Measurements from ENCODE around the gene PPP1R13L.
"Not testable (repeated sequence)": the region's sequence is repeated elsewhere in the genome, so short reads cannot be mapped to it uniquely, and the experiment has no call there.

The PPP1R13L gene

DNA sequence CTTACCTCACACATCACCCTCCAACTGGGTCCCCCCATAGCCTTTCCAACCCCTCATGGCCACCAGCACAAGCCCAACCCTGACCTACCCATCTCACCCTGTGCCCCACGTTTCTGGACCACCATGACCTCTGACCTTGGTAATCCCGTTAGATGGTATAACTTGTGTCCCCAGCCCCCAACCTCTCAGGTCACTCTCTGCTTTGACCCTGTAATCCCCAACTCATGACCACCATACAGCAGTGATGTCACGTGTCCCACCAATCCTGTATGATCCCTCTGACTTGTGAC is 55.8 kb downstream of the PPP1R13L start:
- DNase-seq (ENCODE audit: extremely low read depth in 1 of 2, low read depth in 1 of 2) = no peak

DNA sequence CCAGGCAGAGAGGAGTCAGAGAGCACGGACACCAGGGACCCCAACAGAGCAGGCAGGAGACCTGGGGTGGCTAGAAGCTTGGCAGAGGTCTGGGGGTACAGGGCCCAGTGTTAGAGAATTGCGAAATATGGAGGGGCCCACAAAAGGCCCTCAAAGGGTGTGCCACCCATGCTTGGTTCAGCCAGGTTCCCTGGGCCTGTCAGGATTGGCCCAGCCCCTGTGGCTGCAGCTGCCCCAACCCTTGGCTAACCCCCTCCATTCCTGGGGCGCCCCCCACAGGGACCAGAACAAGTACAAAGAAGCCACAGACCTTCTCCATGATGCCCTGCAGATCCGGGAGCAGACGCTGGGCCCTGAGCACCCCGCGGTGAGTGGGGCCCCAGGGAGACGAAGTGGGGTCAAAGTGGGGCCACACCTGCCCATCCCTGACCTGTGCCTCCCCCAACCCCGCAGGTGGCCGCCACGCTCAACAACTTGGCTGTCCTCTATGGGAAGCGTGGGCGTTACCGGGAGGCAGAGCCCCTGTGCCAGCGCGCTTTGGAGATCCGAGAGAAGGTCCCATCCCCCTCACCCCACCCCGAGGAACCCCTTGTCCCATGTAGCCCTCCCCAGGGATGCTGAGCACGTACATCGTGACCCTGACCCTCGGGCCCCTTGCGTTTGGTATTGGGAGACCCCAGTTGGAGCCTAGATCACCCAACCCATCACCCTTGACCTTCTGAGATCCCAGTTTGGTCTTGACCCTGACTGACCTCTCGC is 56.3 kb downstream of the PPP1R13L start:
- no peak for DNase-seq (ENCODE audit: extremely low read depth in 1 of 2, low read depth in 1 of 2)

DNA sequence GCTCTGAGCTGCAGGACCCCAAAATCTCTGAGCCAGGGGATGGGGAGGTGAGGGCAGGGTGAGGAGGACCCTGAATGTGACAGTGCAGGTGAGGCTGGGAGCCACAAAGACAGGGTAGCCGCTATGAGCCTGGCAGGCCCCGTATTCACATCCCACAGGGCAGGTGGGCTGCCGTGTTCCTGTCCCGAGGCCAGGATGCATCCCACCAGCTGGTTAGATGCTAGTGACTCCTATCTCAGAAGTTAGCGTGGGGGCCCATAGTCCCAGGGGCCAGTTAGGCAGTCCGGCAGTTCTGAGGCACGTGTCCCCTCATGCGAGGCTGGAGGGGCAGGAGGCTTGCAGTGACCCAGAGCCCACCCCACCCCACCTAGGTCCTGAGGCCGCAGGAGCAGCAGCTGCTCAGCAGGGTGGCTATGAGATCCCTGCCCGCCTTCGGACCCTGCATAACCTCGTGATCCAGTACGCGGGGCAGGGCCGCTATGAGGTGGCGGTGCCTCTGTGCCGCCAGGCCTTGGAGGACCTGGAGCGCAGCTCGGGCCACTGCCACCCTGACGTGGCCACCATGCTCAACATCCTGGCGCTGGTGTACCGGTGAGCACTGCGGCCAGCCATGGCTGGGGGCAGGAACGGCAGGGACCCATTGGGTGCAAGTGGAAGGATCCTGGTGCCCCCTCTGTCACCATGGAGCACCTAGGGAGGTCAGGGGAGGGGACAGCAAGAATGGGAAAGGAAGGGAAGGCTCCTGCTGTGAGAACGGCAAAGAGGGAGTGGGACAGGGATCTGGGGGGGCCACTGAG is 57.1 kb downstream of the PPP1R13L start:
- DNase-seq (ENCODE audit: extremely low read depth in 1 of 2, low read depth in 1 of 2) = no peak

DNA sequence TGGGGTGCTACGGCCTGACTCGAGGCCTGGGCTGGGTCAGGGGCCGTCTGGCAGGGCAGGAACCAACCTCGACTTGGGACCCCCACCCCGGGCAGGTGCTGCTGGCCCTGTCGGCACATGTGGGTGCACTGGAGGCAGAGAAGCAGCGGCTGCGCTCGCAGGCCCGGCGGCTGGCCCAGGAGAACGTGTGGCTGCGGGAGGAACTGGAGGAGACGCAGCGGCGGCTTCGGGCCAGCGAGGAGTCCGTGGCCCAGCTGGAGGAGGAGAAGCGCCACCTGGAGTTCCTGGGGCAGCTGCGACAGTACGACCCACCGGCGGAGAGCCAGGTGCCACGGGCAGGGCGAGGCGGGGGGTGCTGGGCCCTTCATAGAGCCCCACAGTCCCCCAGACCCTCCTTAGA is 58.4 kb downstream of the PPP1R13L start:
- DNase-seq (ENCODE audit: extremely low read depth in 1 of 2, low read depth in 1 of 2) = no peak

DNA sequence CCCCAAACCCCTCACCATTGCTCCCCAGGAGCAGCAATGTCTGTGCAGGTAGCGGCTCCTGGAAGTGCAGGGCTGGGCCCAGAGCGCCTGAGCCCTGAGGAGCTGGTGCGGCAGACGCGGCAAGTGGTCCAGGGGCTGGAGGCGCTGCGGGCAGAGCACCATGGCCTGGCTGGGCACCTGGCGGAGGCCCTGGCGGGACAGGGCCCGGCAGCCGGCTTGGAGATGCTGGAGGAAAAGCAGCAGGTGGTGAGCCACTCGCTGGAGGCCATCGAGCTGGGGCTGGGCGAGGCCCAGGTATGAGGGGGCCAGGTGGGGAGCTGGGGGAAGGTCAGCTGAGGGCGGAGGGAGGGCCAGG is 59.4 kb downstream of the PPP1R13L start:
- DNase-seq (ENCODE audit: extremely low read depth in 1 of 2, low read depth in 1 of 2) = no peak

DNA sequence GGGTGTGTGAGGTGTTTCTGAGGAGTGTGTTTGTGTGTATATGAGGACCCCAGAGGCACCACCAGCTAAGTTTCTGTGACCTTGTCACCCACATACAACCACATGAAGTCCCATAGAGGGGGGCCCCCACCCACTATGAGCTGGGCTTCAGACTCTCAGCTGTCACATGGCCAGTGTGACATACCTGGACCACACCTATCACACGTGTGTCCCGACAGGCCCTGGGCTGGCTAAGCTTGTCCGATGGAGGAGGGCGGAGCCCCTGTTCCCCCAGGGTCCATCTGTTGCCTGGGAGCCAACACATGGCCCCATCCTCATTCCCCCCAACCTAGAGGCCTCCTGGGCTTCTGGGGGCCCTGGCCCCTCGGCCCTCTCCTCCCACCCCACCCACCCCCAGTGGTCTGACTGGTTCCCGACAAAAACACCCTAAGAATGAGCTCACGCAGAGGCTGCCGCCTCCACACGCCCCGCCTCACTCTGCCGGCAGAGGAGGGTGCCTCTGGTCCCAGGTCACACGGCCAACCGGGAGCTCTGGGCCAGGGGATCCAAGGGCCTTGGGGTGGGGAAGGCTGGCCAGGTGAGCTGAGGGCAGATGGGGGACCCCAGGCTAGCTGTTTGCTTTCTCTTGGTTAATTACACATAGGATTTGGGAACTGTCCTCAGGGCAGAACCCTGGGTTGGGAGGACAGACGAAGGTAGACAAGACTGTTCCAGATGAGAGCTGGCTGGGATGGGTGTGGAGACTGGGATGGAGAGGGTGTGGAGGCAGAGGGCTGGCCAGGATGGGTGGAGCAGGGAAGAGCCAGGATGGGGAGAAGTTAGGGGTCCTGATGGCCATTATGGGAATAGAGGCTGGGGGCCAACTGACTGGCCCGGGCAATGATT is 60.0 kb downstream of the PPP1R13L start:
- DNase-seq (ENCODE audit: extremely low read depth in 1 of 2, low read depth in 1 of 2) = no peak

DNA sequence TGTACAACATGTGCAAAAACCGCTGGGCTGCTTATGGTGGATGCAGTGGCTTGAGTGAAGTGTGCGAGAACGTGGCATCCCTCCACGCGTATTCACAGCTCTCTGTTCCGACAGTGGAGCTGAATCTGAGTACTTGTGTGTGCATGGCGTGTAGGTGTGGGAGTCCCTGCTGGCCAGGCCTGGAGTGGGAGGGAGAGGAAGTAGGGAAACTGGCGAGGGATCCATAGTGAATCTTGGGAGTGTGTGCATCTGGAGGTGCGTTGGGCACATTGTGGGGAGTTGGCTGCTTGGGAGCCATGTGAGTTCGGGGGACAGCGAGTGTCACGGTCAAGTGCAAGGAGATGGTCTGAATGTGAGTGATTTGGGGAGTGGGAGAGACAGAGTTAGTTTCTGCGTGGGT is 62.0 kb downstream of the PPP1R13L start:
- no peak for DNase-seq (ENCODE audit: extremely low read depth in 1 of 2, low read depth in 1 of 2)

DNA sequence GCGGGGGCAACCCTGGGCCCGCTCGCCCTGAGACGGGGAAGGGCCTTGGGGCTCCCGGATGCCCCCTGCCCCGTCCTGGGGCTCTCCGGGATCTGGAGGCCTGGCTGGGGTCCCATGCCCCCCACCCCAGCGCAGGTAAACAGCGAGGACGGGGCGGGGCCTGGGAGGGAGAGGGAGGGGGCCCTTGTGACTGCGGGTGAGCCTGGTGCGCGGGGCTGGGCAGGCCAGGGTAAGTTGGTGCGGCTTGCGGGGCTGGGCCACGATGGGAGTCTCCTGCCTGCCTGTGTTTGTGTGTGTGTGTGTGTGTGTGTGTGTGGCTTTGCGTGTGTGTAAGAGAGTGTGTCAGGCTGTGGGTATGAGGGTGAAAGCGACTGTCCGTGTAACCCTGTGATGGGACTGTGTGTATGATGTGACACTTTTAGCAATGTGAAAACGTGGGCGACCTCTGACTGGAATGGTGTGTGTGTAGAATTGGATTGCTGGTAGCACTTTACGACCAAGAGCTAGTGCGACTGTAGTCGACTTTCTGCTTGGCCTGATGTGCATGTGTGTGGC is 63.9 kb downstream of the PPP1R13L start:
- DNase-seq (ENCODE audit: extremely low read depth in 1 of 2, low read depth in 1 of 2) = no peak

DNA sequence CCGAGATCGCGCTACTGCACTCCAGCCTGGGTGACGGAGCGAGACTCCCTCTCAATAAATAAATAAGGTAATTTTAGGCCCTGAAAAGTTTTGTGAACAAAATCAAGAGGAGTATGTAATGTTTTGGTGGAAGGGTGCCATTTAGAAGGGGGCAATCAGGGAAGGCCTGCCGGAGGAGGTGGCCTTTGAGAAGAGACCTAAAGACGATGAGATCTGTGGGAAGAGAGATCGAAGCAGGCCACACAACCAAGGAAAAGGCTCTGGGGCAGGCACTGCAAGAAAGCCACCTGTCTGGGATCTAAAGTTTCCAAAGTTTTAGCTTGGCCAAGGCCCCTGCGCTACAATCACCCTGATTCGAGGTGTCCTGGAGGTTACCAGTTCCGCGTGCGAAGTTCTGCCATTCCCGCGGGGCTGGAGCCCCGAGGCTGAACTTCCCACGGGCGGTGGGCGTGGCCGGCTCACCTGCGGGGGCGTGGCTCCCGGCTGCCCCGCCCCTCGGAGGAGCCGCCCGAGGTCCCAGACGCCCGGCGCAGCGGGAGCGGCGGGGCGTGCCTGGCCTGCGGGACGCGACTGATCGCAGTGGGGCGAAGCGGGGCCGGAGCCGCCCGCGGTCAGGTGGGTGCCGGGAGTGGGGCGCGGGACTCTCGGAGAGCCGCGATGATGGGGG is 64.5 kb downstream of the PPP1R13L start, which contains the start of gene KLC3:
KLC3 (plus strand) TSS at position 519 of the 667 bp plus-strand sequence. CDS start 4,792 bp downstream, outside the sequence.
- DNase-seq (ENCODE audit: extremely low read depth in 1 of 2, low read depth in 1 of 2) = no peak

DNA sequence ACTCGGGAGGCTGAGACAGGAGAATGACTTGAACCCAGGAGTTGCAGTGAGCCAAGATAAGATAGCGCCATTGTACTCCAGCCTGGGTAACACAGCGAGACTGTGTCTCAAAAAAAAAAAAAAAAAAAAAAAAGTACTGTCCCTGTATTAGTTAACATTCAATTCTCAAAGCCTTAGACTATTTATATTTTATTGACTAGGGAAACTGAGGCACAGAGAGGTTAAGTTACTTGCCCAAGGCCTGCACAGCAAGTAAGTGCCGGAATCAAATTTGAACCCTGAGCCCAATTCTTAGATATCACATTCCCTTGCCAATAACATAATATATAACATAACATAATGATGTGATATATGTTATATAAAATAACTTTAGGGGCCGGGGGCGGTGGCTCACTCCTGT is 65.2 kb downstream of the PPP1R13L start:
- DNase-seq (ENCODE audit: extremely low read depth in 1 of 2, low read depth in 1 of 2) = no peak

DNA sequence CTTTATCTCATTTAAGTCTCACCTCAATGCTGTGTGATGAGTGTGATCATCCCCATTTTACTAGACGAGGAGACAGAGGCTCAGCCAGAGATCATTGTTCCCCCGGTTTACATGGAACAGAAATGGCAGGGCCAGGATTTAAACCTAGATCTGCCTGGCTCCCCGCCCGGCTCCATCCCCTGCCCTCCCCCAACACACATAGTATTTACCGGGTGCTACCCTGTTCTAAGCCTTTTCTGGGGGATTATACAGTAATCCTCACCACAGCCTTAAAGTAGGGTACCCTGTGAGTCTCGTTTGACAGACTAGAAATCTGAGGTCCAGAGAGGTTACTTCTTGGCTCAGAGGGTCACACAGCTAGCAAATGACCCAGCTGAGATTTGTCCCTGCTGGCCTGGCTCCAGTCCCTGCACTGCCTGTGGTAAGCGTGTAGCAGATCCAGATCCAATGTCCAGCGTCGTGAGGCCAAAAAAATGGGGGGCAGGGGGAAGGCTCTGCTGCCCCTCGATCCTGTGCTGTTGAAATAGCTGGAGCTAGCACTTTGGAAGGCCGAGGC is 68.1 kb downstream of the PPP1R13L start:
- DNase-seq (ENCODE audit: extremely low read depth in 1 of 2, low read depth in 1 of 2) = no peak

DNA sequence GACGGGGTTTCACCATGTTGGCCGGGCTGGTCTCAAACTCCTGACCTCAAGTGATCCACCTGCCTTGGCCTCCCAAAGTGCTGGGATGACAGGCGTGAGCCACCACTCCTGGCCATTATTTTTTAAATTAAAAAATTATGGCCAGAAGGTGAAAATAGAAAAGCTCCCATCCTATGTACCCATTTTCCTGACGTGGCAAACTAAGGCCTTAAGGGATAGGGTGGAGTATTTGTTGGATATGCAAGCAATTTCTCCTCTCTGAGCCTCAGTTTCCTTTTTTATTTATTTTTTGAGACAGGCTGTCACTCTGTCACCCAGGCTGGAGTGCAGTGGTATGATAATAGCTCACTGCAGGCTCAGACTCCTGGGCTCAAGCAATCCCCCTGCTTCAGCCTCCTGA is 70.0 kb downstream of the PPP1R13L start:
- DNase-seq (ENCODE audit: extremely low read depth in 1 of 2, low read depth in 1 of 2) = not testable (repeated sequence)

DNA sequence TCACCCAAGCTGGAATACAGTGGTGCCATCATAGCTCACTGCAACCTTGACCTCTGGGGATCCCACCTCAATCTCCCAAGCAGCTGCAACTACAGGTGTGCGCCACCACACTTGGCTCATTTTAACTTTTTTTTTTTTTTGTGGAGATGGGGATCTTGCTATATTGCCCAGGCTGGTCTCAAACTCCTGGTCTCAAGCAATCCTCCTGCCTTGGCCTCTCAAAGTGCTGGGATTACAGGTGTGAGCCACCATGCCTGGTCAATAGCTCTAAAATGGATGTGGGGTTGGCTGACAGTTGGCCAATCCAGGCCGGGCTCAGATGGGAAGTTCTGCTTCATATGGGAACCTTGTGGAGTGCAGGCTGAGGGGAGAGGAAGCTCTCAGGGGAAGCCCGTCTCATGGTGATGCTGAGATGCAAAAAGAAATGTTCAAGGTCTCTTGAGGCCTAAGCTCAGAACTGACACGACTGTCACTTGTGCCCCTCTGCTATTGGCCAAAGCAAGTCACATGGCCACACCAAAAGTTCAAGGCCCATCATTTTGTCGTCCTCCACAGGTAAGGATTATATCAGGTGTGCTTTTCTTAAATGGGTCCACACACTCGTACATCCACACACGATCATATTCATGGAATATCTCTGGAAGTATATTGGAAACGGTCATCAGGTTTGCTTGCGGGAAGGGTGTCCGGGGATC is 71.1 kb downstream of the PPP1R13L start:
- no peak for DNase-seq (ENCODE audit: extremely low read depth in 1 of 2, low read depth in 1 of 2)

DNA sequence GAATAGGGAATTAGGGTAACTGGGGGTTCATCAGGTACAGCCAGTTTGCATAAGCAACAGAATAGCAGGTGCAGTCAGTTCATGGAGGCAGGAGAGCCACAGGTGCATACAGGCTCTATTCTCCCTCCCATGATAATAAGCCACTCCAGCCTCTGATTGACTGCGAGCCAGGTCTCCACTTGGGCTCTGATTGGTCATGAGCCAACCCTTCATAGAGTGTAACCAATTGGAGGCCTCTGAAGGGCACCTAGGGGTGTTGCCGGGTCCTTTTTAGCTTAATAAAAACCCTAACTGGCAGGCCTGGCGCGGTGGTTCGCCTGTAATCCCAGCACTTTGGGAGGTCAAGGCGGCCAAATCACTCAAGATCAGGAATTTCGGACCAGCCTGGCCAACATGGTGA is 73.5 kb downstream of the PPP1R13L start:
- no peak for DNase-seq (ENCODE audit: extremely low read depth in 1 of 2, low read depth in 1 of 2)
